GM06990 (cell line): Measurements from ENCODE around the gene C11orf24.

ENCODE experiments used
- DNase-seq: peaks from one replicate; pipeline ENCODE4 v3.0.0-alpha.2; 2011; ENCODE audit not compliant: insufficient read length; ENCODE audit errors: extremely low read depth
- H3K27me3 ChIP-seq: replicated peaks from 2 replicates; pipeline ENCODE4 v1.6.0; 2011; ENCODE audit warnings: low read length; ENCODE audit not compliant: control insufficient read depth, insufficient read depth
- H3K36me3 ChIP-seq: 2 replicates; pipeline ENCODE4 v1.5.1; 2011; ENCODE audit warnings: low read length; ENCODE audit not compliant: control insufficient read depth, insufficient read depth
- H3K4me3 ChIP-seq: replicated peaks from 2 replicates; pipeline ENCODE4 v1.5.1; 2011; ENCODE audit warnings: low read depth, mild to moderate bottlenecking, control low read depth, low read length
- CTCF ChIP-seq: IDR thresholded peaks from 2 replicates; pipeline ENCODE4 v1.5.1; 2011; ENCODE audit warnings: low read length, control low read depth, mild to moderate bottlenecking, inconsistent platforms; ENCODE audit not compliant: insufficient read depth, poor library complexity, severe bottlenecking

C11orf24 gene

GRCh38 chr11:68212421-68213134, 59.2 kb downstream of the C11orf24 start:
- peaks cover 4% of the 10 kb centered on the region; the same call in 1 of the 2 replicates for H3K27me3 ChIP-seq
- DNase-seq: peak; percentile 81
- no peak for TF ChIP-seq CTCF
- H3K36me3 ChIP-seq: no peaks in the 10 kb centered on the region
- peak overlapping the region; percentile 93 for H3K4me3 ChIP-seq

GRCh38 chr11:68211546-68211945, 60.2 kb downstream of the C11orf24 start:
- Histone ChIP-seq H3K4me3 (0 out of 2 replicates have a peak overlapping the region, but pooled peaks have one; percentile 4), H3K36me3 (no peaks in the 10 kb centered on the region), H3K27me3 (peaks cover 4% of the 10 kb centered on the region; the same call in 1 of the 2 replicates)
- DNase-seq: no peak
- no peak for TF ChIP-seq CTCF
